Upper lobe of left lung (tissue), 6 donors: ENCODE results near the gene NUP98. TPM values are rescaled to one million over a fixed set of nuclear protein-coding genes. Genes with fewer than 3 reads are reported as not detected.
A peak's percentile ranks its signal among the peaks of the same experiment; 100 is the strongest.

Experiments used
- ATAC-seq, 2 donors: fragments of 200-7000 bp; cut with Tn5 transposase; one replicate each; pipeline ENCODE4 v1.9.1; 2022; ENCODE audit warnings: mild to moderate bottlenecking in 2 of 2, moderate library complexity in 2 of 2; ENCODE audit not compliant: low FRiP score in 2 of 2
- DNase-seq, 2 donors: peaks; one replicate each; pipeline ENCODE4 v3.0.0-alpha.2; 2019 to 2020
- H3K27ac ChIP-seq, 4 donors: fragments of 200-600 bp; sonication (generic); one replicate each; pipeline ENCODE4 v1.5.1; 2016 to 2019
- H3K27me3 ChIP-seq, 4 donors: fragments of 200-600 bp; sonication (generic); one replicate each; pipeline ENCODE4 v1.5.1; 2017 to 2019
- H3K36me3 ChIP-seq, 4 donors: fragments of 200-600 bp; sonication (generic); one replicate each; pipeline ENCODE4 v1.5.1; 2016 to 2019
- H3K4me1 ChIP-seq, 4 donors: fragments of 200-600 bp; sonication (generic); one replicate each; pipeline ENCODE4 v1.5.1; 2018 to 2019
- H3K4me3 ChIP-seq, 4 donors: fragments of 200-600 bp; sonication (generic); one replicate each; pipeline ENCODE4 v1.5.1; 2017 to 2019; ENCODE audit warnings: mild to moderate bottlenecking in 2 of 4, moderate library complexity in 1 of 4
- H3K9me3 ChIP-seq, 4 donors: fragments of 200-600 bp; sonication (generic); one replicate each; pipeline ENCODE4 v1.5.1; 2018 to 2019
- EP300 ChIP-seq, 4 donors: sonication (generic); formaldehyde crosslinking; IDR thresholded peaks; one replicate each; pipeline ENCODE4 v1.5.1; 2017; ENCODE audit warnings: antibody characterized with exemption in 4 of 4, control low read depth in 2 of 4
- POLR2A ChIP-seq, 4 donors: fragments of 450-650 bp; IDR thresholded peaks; one replicate each; pipeline ENCODE4 v1.5.1; 2016 to 2017; ENCODE audit warnings: antibody characterized with exemption in 4 of 4, mild to moderate bottlenecking in 2 of 4
- POLR2AphosphoS5 ChIP-seq, 2 donors: sonication (generic); formaldehyde crosslinking; IDR thresholded peaks; one replicate each; pipeline ENCODE4 v1.5.1; 2017; ENCODE audit warnings: antibody characterized with exemption in 2 of 2
- WGBS, 2 donors: methylation state at CpG; one replicate each; pipeline ENCODE4 v1.1.5; 2017 to 2018; 5-methylcytosine and 5-hydroxymethylcytosine counted together
- total RNA-seq, 6 donors: library from RNA; depleted of rRNA in 4 of 6; stranded (reverse); fragments of >200 nt in 4 of 6; gene quantifications; one replicate each; pipeline versions ENCODE4 v1.1.0 to v1.2.1, GENCODE V29; 2016 to 2021
- TF ChIP-seq, protein P1 (sequence below), 6 experiments: fragments of 450-650 bp in 4 of 6; fragments of 200-600 bp in 2 of 6; sonication (generic) in 2 of 6; IDR thresholded peaks; one replicate each; pipeline ENCODE4 v1.5.1; 2016 to 2019; ENCODE audit warnings: antibody characterized with exemption in 6 of 6
- donor health status: DM: no; HTN: no; CAD: no; lungs with moderate emphysema.
- donor health status: DM: no; HTN: yes; CAD: no; lungs with severe emphysema.

The NUP98 gene
- total RNA-seq, 6 donors from 2014 or later, result 66.6 to 127 (median 86.1) TPM

DNA sequence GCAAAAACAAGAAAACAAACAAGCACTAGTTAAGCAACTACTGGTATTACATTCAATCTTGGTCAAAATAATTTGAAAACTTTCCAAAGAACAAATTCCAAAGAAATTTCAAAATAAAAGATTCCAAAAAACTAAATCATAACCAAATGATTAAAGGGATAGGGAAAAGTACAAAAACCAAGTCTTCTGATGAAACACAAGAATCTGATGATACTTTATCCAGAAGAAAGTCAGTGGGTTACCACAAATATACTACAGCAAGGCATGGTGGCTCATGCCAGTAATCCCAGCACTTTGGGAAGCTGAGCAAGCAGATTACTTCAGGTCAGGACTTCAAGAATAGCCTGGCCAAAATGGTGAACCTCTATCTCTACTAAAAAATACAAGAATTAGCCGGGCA lies 59.1 kb downstream of the NUP98 start:
- peak overlapping the region in 1 of 4 donors; percentile 24 for H3K27ac ChIP-seq
- ATAC-seq (no peak), DNase-seq (no peak)
- no peak overlapping the region for H3K4me3 ChIP-seq
- 93 to 100% methylated on average over 1 of the region's 1 CpG for WGBS, 2 donors
- TF ChIP-seq POLR2AphosphoS5 (IDR thresholded peaks at IDR 0.05) (no peak), EP300 (IDR thresholded peaks at IDR 0.05) (no peak), POLR2A (IDR thresholded peaks at IDR 0.05) (no peak)
- TF ChIP-seq, protein P1, sequence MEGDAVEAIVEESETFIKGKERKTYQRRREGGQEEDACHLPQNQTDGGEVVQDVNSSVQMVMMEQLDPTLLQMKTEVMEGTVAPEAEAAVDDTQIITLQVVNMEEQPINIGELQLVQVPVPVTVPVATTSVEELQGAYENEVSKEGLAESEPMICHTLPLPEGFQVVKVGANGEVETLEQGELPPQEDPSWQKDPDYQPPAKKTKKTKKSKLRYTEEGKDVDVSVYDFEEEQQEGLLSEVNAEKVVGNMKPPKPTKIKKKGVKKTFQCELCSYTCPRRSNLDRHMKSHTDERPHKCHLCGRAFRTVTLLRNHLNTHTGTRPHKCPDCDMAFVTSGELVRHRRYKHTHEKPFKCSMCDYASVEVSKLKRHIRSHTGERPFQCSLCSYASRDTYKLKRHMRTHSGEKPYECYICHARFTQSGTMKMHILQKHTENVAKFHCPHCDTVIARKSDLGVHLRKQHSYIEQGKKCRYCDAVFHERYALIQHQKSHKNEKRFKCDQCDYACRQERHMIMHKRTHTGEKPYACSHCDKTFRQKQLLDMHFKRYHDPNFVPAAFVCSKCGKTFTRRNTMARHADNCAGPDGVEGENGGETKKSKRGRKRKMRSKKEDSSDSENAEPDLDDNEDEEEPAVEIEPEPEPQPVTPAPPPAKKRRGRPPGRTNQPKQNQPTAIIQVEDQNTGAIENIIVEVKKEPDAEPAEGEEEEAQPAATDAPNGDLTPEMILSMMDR (IDR thresholded peaks at IDR 0.05), result no peak
- no peaks in the 10 kb centered on the region for H3K27me3 ChIP-seq
- H3K36me3 ChIP-seq, result peaks cover 17 to 85% (median 56%) of the 10 kb centered on the region in 4 donors
- no peaks in the 10 kb centered on the region for H3K9me3 ChIP-seq
- peaks cover 0 to under 1% (median 0%) of the 10 kb centered on the region in 4 donors for H3K4me1 ChIP-seq

DNA sequence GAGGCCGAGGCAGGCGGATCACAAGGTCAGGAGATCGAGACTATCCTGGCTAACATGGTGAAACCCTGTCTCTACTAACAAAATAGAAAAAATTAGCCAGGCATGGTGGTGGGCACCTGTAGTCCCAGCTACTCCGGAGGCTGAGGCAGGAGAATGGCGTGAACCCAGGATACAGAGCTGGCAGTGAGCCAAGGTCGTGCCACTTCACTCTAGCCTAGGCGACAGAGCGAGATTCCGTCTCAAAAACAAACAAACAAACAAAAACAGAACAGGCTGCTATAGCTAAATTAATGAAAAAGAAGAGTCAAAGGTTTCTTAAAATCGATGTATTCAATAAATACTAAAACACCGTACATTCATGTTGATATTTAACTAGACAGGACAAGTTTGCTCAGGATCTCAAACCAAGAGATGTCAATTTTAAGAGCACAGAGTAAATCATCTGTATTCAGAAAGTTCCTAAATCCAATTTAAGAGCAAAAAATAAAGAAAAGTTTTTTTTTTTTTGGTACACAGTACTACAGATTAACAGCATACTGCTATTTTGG lies 59.9 kb downstream of the NUP98 start:
- no peaks in the 10 kb centered on the region for H3K9me3 ChIP-seq
- H3K36me3 ChIP-seq, result peaks cover 17 to 85% (median 50%) of the 10 kb centered on the region in 4 donors
- no peak for ATAC-seq
- no peak overlapping the region for H3K27ac ChIP-seq
- H3K4me3 ChIP-seq, result no peak overlapping the region
- no peak for TF ChIP-seq POLR2A (IDR thresholded peaks at IDR 0.05)
- no peak for TF ChIP-seq POLR2AphosphoS5 (IDR thresholded peaks at IDR 0.05)
- no peak for TF ChIP-seq EP300 (IDR thresholded peaks at IDR 0.05)
- TF ChIP-seq, protein P1 (IDR thresholded peaks at IDR 0.05), result no peak
- WGBS, 2 donors, result 92 to 93% methylated on average over 11 of the region's 11 CpGs
- H3K27me3 ChIP-seq, result no peaks in the 10 kb centered on the region
- H3K4me1 ChIP-seq, result peaks cover 0 to 2% (median 0%) of the 10 kb centered on the region in 4 donors
- DNase-seq, result no peak

DNA sequence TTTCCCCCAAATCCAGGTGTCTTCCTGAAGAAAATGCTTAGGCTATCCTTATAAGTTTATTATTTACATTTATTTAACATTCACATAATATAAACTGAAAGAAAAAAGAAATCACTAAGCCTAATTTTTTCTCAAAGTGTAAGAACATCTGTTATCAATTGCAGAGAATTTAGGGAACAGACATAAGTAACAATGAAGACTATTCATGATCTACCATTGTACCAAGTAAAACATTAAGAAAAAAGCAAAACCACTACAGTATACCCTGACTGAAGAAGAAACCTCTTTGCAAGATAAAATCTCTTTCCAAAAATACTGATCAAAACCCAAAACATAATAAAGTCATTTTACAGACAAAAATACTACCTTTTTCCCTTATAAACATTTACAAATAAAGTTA lies 60.5 kb downstream of the NUP98 start:
- ATAC-seq, result no peak
- TF ChIP-seq EP300 (IDR thresholded peaks at IDR 0.05), result no peak
- TF ChIP-seq POLR2AphosphoS5 (IDR thresholded peaks at IDR 0.05), result no peak
- TF ChIP-seq POLR2A (IDR thresholded peaks at IDR 0.05), result no peak
- TF ChIP-seq, protein P1 (IDR thresholded peaks at IDR 0.05), result no peak
- peaks cover 17 to 85% (median 46%) of the 10 kb centered on the region in 4 donors for H3K36me3 ChIP-seq

DNA sequence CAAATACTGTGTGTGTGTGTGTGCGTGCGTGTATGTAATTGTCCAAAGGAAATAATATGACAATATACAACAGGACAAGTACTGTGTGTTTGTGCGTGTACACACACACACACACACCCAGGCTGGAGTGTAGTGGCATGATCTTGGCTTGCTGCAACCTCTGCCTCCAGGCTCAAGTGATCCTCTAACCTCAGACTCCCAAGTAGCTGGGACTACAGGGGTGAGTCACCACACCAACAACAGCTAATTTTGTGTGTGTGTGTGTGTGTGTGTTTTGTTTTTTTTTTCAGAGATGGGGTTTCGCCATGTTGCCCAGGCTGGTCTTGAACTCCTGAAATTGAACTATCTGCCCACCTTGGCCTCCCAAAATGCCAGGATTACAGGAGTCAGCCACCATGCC lies 61.5 kb downstream of the NUP98 start:
- no peaks in the 10 kb centered on the region for H3K27me3 ChIP-seq
- no peak overlapping the region for H3K4me3 ChIP-seq
- H3K4me1 ChIP-seq, result peaks cover 0 to 2% (median 0%) of the 10 kb centered on the region in 4 donors
- TF ChIP-seq, protein P1 (IDR thresholded peaks at IDR 0.05), result no peak
- no peak for TF ChIP-seq POLR2AphosphoS5 (IDR thresholded peaks at IDR 0.05)
- TF ChIP-seq EP300 (IDR thresholded peaks at IDR 0.05), result no peak
- no peak for TF ChIP-seq POLR2A (IDR thresholded peaks at IDR 0.05)
- no peak for DNase-seq
- H3K9me3 ChIP-seq, result no peaks in the 10 kb centered on the region
- WGBS, 2 donors, result 92 to 96% methylated on average over 4 of the region's 4 CpGs
- ATAC-seq, result no peak
- H3K27ac ChIP-seq, result no peak overlapping the region
- peaks cover 20 to 85% (median 48%) of the 10 kb centered on the region in 4 donors for H3K36me3 ChIP-seq

More for the DNA sequence above, 60.5 kb downstream of the NUP98 start:
- no peaks in the 10 kb centered on the region for H3K9me3 ChIP-seq
- no peak overlapping the region for H3K4me3 ChIP-seq
- no peak overlapping the region for H3K27ac ChIP-seq
- peaks cover 0 to 2% (median 0%) of the 10 kb centered on the region in 4 donors for H3K4me1 ChIP-seq
- no peak for DNase-seq
- H3K27me3 ChIP-seq, result no peaks in the 10 kb centered on the region
